KBM-7 (cell line): Measurements from ENCODE around the gene BRD1.

Experiments used
- DNase-seq: peaks from one replicate; pipeline ENCODE4 v3.0.0-alpha.2; 2015
- in situ Hi-C: fragments of 300-500 bp; cut with MboI; formaldehyde crosslinking; loops from 2 replicates; pipeline ENCODE4 v1.14.3; 2020; ENCODE audit warnings: low sequenced_read_pairs, low pct_unique_long_range_greater_than_20kb, mixed read lengths

BRD1 gene

GRCh38 chr22:49810363-49811019, 17.2 kb downstream of the BRD1 start:
- in situ Hi-C loops: no loop called here
- peak; percentile 33 for DNase-seq

DNA sequence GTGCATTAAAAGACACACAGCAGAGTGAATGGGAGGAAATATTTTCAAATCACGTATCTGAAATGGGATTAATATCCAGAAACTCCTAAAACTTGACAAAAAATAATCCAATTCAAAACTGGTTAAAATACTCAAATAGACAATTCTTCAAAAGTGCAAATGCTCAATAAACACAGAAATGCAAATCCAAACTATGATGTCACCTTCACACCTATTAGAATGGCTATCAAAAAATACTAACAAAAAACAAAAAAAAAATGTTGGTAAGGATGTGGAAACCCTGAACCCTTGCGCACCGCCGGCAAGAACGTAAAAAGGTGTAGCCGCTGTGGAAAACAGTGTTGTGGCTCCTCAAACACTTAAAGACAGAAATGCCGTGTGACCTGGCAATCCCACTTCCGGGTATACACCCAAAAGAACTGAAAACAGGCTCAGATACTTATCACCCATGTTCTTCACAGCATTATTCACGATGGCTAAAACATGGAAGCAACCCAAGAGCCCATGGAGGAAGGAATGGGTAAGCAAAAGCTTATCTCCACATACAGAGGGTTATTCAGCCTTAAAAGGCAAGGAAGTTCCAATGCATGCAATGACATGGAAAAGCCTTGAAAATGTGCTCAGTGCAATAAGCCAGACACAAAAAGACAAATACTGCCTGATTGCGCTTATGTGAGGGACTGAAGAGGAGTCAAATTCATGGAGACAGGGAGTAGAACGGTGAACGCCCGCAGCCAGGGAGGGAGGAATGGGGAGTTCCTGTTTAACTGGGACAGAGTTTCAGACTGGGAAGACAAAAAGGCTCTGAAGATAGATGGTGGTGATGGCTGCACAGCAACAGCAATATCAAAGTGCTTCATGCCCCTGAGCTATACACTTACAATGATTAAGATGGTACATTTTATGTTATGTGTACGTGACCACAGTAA, 19.6 kb downstream of the BRD1 start:
- DNase-seq: no peak
- in situ Hi-C loops: no loop called here

GRCh38 chr22:49807129-49807528, 20.5 kb downstream of the BRD1 start:
- DNase-seq: no peak
- in situ Hi-C loops: no loop called here

- no peak for DNase-seq
- in situ Hi-C loops: no loop called here
Observed at GRCh38 chr22:49803737-49804375, 23.8 kb downstream of the BRD1 start.

GRCh38 chr22:49803134-49803533, 24.5 kb downstream of the BRD1 start:
- DNase-seq: no peak
- in situ Hi-C loops: no loop called here

DNA sequence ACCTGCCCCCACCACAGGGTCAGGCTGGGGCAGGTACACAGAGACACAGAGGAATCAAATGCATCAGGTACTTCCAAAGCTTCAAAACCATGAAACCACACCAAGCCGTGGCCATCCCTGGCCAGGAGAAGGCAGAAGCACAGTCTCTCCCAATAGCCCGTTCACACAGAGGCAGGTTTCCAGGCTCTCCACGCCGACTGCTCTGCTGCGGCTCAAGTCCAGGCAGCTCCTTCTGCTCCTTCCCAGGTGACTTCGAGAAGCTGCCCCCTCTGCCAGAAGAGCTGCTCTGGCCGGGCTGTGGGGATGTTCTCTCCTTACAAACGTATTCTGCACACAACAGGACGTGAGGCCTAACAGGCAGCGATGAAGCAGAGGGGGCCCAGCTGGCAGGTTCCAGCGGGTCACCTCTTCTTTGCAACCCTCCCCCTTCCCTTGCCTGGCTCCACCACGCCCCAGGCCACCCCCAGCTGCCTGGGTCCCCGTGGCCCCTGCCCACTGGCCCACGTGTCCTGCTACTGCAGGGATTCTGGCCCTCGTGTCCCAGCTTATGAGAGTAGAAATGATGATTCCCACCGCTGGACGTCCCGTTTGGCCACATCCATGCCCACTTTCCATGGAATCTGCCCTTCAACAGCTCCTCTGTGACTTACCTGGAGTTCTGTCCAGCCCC, 26.1 kb downstream of the BRD1 start:
- in situ Hi-C loops: no loop called here
- DNase-seq: no peak

DNA sequence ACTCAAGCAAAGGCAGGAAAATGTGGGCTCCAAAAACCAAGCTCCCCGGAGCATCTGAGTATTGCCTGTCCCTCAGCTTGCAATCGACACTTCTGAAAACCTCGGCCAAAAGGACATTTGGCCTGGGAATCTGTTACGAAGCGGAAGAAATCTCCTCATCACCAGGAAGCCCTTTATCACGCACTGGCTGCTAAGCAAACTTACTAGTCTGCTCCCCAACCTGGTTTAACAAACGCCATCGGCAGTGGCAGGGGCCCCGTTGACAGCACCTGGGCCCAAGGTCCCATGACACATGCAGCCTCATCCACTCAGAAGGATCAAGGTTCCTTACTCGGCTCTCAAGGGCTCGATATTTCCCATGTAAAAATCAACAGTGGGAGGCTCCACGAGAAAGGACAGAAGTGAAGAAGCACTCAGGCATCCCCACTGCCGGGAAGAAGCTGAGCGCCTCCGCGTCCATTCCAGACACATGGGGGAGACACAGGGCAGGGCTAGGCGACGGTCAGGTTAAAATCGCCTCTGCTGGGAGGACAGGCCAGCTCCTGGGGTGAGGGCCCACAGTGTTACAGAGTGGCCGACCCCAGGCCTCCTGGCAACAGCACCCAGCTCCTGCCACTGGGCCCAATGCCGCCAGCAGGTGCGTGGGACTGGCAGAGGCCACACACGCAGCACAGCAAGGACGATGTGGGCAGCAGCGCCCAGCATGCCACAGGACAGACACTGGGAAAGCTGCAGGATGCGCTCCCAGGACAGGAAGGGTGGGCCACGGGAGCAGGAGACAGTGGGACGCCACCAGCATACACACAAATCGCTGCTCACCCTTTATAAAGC, 27.1 kb downstream of the BRD1 start:
- no peak for DNase-seq
- in situ Hi-C loops: no loop called here

DNA sequence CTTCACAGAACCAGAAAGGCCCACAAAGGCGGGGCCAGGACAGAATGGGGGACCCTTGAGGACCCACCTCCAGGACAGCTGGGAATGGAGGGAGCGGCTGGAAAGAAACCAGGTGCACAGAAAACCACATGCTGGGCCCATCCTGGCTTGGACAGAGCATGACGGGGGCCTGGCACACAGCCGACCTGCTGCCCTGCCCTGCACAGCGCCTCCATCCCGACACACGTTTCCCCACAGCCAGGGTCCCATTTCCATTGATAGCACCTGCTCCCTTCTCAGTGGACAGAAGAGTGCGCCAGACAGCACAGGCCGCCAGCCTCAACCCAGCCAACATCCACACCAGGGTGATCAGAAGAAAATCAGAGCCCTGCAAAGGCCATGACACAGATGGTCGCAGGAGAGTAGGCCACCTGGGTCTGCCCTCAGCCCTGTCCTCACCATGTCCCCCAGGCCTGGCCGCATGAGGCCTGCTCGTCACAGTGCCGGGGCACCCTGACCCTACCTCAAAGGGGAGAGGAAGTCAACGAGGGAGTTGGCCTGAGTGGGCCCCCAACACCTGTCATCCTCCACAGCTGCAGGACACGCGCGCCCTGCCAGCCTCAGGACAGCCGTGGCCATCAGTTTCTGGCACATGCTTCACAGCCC, 28.1 kb downstream of the BRD1 start:
- in situ Hi-C loops: loop anchor here (25.0 kb wide), 1 partner anchor 88 kb away; no protein-coding TSS in a partner anchor
- no peak for DNase-seq

GRCh38 chr22:49798486-49799151, 29.1 kb downstream of the BRD1 start:
- no peak for DNase-seq
- in situ Hi-C loops: loop anchor here (25.0 kb wide), 1 partner anchor 89 kb away; no protein-coding TSS in a partner anchor

DNA sequence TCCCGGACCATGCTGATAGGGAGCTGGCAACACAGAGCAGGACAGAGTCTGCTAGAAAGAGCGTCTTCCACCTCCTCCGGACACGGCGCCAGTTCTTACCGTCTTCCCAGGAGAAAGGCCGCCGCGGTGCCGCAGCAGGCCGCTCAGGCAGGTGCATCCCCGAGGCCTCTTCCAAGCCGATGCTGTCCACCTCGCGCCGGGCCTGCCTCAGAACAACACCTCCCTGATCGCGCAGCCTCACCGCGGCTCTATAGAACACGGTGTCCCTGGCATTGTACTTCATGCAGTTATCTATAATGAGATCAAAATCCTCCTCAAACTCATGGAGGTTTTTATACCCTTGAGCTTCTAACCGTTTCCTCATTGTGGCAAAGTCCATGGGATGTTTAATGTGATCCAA, 30.0 kb downstream of the BRD1 start:
- in situ Hi-C loops: loop anchor here (25.0 kb wide), 1 partner anchor 90 kb away; no protein-coding TSS in a partner anchor
- DNase-seq: no peak

DNA sequence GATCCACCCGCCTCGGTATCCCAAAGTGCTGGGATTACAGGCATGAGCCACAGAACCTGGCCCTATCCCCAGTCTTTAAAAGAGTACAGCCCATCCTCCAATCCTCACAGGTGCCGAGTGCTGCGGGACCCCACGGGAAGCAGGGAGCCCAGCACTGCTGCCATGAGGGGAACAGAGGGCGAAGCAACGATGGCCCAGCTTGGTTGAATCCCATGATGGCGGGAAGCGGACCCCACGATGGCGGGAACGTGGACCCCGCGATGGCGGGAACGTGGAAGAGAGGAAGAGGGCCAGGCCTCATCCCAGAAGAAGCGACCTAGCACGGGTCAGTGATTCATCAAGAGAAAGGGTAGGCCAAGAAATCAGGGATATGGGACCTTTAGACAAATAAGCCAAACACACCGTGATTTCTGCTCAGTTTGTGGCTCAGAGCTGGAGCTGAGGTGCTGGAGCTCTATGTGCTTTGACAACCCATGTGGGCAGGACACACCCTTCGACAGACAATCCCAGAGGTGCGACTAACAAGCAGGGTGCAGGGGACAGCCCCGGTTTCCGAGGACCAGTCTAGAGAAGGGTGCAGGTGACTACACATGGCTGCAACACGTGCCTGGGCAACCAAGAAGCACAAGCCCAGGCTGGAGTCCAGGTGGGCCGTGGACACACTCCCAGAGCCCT, 30.9 kb downstream of the BRD1 start:
- no peak for DNase-seq
- in situ Hi-C loops: loop anchor here (25.0 kb wide), 1 partner anchor 91 kb away; no protein-coding TSS in a partner anchor

GRCh38 chr22:49795521-49795920, 32.2 kb downstream of the BRD1 start:
- in situ Hi-C loops: loop anchor here (25.0 kb wide), 1 partner anchor 92 kb away; no protein-coding TSS in a partner anchor
- no peak for DNase-seq

GRCh38 chr22:49793871-49794270, 33.8 kb downstream of the BRD1 start:
- in situ Hi-C loops: loop anchor here (25.0 kb wide), 1 partner anchor 93 kb away; no protein-coding TSS in a partner anchor

DNA sequence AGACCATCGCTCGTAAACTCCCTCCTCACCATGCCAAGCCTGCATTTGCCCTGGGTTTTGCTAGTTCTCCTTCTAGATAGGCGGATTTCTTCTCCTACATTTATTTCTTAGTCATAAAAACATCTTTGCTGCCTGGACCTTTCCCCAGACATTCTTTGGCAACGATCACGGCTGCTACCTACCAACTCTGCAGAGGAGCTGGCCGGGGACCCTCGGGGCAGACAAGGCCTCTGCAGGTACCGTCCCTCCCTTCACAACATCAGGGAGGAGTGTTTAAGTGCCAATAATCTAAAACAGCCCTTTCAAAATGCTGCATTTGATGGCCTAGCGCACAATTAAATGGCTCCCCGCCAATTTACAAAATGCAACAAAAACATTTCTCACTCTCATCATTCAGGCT, 34.4 kb downstream of the BRD1 start:
- in situ Hi-C loops: loop anchor here (25.0 kb wide), 1 partner anchor 94 kb away; no protein-coding TSS in a partner anchor
- DNase-seq: no peak

More at GRCh38 chr22:49793871-49794270, 33.8 kb downstream of the BRD1 start:
- no peak for DNase-seq

DNA sequence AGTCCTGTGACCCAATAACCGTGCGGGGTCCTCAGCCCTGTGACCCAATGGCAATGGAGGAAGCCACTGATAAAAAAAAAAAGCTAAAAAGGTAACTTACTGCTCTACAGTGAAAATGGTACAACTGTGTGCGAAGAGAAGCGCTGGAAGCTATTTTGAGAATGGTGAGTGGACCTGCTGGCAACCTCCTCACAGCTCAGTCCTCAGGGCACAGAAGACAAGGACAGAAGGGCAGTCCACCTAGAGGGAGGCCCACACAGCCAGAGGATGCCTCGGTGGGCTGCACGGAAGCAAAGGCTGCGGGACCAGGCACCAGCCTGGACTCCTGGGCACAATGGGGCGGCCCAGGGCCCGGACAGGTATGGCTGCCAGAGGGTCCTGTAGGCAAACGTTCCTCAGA, 35.6 kb downstream of the BRD1 start:
- DNase-seq: no peak
- in situ Hi-C loops: loop anchor here (25.0 kb wide), 1 partner anchor 95 kb away; no protein-coding TSS in a partner anchor

DNA sequence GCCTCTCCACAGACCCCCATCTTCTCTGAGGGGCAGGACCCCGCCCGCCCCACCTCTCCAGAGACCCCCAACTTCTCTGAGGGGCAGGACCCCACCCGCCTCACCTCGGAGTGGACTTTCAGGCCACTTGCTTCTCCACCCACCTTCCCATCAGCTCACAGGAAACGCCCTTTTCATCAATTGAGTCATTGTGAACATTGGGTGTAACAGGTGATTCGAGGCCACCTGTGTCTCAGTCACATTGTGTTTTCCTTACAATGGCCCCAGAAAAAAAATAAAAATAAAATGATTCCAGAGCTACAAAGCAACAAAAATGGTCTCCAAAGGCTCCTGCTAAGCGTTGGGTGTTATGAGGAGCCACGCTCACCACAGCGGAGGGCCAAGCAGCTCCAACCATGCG, 36.0 kb downstream of the BRD1 start:
- no peak for DNase-seq
- in situ Hi-C loops: loop anchor here (25.0 kb wide), 1 partner anchor 96 kb away; no protein-coding TSS in a partner anchor

DNA sequence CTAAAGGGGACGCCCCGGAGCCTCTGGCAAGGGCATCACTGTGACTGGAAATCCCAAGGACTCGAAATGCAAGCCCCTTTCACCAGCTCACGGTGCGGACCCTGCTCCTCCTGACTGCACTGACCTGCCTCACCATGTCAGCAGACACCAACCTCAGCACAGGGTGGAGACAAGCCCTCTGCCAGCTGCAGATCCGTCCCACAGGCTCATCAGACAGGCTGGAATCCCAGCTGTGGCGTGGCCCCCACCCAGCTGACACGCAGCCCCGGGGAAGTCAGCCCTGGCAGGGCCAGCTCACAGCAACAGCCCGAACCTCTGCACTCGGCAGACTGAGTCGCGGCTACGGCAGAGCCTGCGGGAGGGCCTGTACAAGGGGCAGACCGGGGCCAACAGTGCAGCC, 36.8 kb downstream of the BRD1 start:
- DNase-seq: no peak
- in situ Hi-C loops: loop anchor here (25.0 kb wide), 1 partner anchor 96 kb away; no protein-coding TSS in a partner anchor
